OCI-LY7 (cell line): ENCODE measurements around the gene HTATSF1.

Experiments
- EZH2phosphoT487 ChIP-seq: fragments of 200-600 bp; sonication (generic); IDR thresholded peaks from 2 replicates; pipeline ENCODE4 v1.6.1; 2018; ENCODE audit warnings: low read depth, borderline replicate concordance, mild to moderate bottlenecking, mixed run types, antibody characterized with exemption, low read length, moderate library complexity, mixed read lengths
- TF ChIP-seq, protein P1 (sequence below): fragments of 200-600 bp; sonication (generic); conservative IDR thresholded peaks from 2 replicates; pipeline ENCODE4 v1.5.1; 2014; ENCODE audit warnings: mild to moderate bottlenecking, antibody characterized with exemption, low read length, moderate library complexity, mixed read lengths

DNA sequence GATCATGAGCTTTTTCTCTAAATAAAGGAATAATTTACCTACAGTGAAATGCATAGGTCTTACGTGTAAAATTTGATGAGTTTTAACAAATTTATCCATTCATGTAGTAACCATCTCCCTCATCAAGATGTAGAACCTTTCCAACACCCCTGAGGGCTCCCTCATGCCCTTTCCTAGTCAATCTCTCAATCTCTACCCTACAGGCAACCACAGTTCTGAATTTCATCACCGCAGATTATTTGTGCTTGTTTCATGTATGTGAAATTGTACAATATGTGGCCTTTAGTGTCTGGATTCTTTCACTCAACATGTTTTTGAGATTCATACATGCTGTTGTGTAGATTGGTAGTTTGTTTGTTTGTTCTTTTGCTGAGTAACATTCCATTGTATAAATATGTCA lies 36.7 kb downstream of the HTATSF1 start:
- no peak for TF ChIP-seq EZH2phosphoT487
- TF ChIP-seq, protein P1, sequence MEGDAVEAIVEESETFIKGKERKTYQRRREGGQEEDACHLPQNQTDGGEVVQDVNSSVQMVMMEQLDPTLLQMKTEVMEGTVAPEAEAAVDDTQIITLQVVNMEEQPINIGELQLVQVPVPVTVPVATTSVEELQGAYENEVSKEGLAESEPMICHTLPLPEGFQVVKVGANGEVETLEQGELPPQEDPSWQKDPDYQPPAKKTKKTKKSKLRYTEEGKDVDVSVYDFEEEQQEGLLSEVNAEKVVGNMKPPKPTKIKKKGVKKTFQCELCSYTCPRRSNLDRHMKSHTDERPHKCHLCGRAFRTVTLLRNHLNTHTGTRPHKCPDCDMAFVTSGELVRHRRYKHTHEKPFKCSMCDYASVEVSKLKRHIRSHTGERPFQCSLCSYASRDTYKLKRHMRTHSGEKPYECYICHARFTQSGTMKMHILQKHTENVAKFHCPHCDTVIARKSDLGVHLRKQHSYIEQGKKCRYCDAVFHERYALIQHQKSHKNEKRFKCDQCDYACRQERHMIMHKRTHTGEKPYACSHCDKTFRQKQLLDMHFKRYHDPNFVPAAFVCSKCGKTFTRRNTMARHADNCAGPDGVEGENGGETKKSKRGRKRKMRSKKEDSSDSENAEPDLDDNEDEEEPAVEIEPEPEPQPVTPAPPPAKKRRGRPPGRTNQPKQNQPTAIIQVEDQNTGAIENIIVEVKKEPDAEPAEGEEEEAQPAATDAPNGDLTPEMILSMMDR = no peak
